Loucy (cell line): Measurements from ENCODE around the gene VWA7.

ENCODE experiments used
- EZH2phosphoT487 ChIP-seq: fragments of 200-600 bp; IDR thresholded peaks from 2 replicates; pipeline ENCODE4 v1.6.1; 2018; ENCODE audit warnings: antibody characterized with exemption, mild to moderate bottlenecking, moderate library complexity, borderline replicate concordance
- TF ChIP-seq, protein P1 (sequence below): fragments of 200-600 bp; sonication (generic); conservative IDR thresholded peaks from 2 replicates; pipeline ENCODE4 v1.5.1; 2014; ENCODE audit warnings: mild to moderate bottlenecking, antibody characterized with exemption, low read length

GRCh38 chr6:31768363-31769257 is 8.5 kb downstream of the VWA7 start:
- TF ChIP-seq, protein P1, sequence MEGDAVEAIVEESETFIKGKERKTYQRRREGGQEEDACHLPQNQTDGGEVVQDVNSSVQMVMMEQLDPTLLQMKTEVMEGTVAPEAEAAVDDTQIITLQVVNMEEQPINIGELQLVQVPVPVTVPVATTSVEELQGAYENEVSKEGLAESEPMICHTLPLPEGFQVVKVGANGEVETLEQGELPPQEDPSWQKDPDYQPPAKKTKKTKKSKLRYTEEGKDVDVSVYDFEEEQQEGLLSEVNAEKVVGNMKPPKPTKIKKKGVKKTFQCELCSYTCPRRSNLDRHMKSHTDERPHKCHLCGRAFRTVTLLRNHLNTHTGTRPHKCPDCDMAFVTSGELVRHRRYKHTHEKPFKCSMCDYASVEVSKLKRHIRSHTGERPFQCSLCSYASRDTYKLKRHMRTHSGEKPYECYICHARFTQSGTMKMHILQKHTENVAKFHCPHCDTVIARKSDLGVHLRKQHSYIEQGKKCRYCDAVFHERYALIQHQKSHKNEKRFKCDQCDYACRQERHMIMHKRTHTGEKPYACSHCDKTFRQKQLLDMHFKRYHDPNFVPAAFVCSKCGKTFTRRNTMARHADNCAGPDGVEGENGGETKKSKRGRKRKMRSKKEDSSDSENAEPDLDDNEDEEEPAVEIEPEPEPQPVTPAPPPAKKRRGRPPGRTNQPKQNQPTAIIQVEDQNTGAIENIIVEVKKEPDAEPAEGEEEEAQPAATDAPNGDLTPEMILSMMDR = no peak
- TF ChIP-seq EZH2phosphoT487 = no peak
